Thymus (tissue), 11 donors: ENCODE results near the gene CACNG4. TPM values are rescaled to one million over a fixed set of nuclear protein-coding genes. Genes with fewer than 3 reads are reported as not detected.

Experiments
- DNase-seq, 9 donors: peaks; one replicate each; pipeline ENCODE4 v3.0.0-alpha.2; 2013; ENCODE audit warnings: low spot score in 9 of 9, low read depth in 6 of 9, missing footprints in 1 of 9
- H3K27ac ChIP-seq, 2 donors: one replicate each; pipeline ENCODE4 v1.5.1; 2013; ENCODE audit warnings: control low read depth in 1 of 2, low read depth in 1 of 2, low read length in 1 of 2, mild to moderate bottlenecking in 1 of 2, moderate library complexity in 1 of 2
- H3K27me3 ChIP-seq, 2 donors: one replicate each; pipeline ENCODE4 v1.5.1; 2013; ENCODE audit warnings: low read length in 1 of 2; ENCODE audit not compliant: control insufficient read depth in 2 of 2, insufficient read depth in 1 of 2
- H3K36me3 ChIP-seq, 2 donors: one replicate each; pipeline ENCODE4 v1.5.1; 2013; ENCODE audit warnings: low read length in 1 of 2, mild to moderate bottlenecking in 1 of 2, moderate library complexity in 1 of 2; ENCODE audit not compliant: control insufficient read depth in 2 of 2, insufficient read depth in 2 of 2
- H3K4me1 ChIP-seq, 2 donors: one replicate each; pipeline ENCODE4 v1.5.1; 2013; ENCODE audit warnings: low read length in 2 of 2; ENCODE audit not compliant: control insufficient read depth in 2 of 2, insufficient read depth in 2 of 2
- H3K4me3 ChIP-seq, 2 donors: one replicate each; pipeline ENCODE4 v1.5.1; 2013; ENCODE audit warnings: low read length in 2 of 2, control low read depth in 1 of 2, mild to moderate bottlenecking in 1 of 2
- H3K9me3 ChIP-seq, 2 donors: one replicate each; pipeline ENCODE4 v1.5.1; 2013; ENCODE audit warnings: low read length in 1 of 2, mild to moderate bottlenecking in 1 of 2; ENCODE audit not compliant: control insufficient read depth in 2 of 2, insufficient read depth in 1 of 2
- WGBS: extraction: QIAGEN DNeasy Blood & Tissue Kit; methylation state at CpG from one replicate; pipeline ENCODE4 v1.1.7; 2013; 5-methylcytosine and 5-hydroxymethylcytosine counted together
- polyA plus RNA-seq: library from polyadenylated mRNA; stranded (reverse); fragments of 200-250 nt; gene quantifications from one replicate; pipeline ENCODE4 v1.2.3, GENCODE V29; 2013
- total RNA-seq: library from RNA; stranded (reverse); fragments of 120-200 nt; gene quantifications from one replicate; pipeline ENCODE4 v1.2.4, GENCODE V29; 2013
- donor health status: healthy.

CACNG4 gene
- total and polyA plus RNA-seq, 2 donors = 0.07 to 0.09 TPM

DNA sequence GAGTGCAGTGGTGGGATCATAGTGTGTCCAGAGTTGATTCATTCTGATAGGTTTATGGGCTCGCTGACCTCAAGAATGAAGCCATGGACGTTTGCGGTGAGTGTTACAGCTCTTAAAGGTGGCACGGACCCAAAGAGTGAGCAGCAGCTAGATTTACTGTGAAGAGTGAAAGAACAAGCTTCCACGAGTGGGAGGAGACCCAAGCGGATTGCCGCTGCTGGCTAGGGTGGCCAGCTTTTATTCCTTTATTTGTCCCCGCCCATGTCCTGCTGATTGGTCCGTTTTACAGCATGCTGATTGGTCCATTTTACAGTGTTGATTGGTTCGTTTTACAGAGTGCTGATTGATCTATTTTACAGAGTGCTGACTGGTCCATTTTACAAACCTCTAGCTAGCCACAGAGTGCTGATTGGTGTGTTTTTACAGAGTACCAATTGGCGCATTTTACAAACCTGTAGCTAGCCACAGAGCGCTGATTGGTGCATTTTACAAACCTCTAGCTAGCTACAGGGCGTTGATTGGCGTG, 17.5 kb downstream of the CACNG4 start:
- Histone ChIP-seq H3K4me3 (no peak overlapping the region), H3K36me3 (no peaks in the 10 kb centered on the region), H3K27ac (no peak overlapping the region), H3K9me3 (no peaks in the 10 kb centered on the region), H3K4me1 (no peaks in the 10 kb centered on the region), H3K27me3 (peaks cover 0 to 35% of the 10 kb centered on the region in 2 donors)
- 94% methylated on average over 14 of the region's 14 CpGs for WGBS
- no peak for DNase-seq

DNA sequence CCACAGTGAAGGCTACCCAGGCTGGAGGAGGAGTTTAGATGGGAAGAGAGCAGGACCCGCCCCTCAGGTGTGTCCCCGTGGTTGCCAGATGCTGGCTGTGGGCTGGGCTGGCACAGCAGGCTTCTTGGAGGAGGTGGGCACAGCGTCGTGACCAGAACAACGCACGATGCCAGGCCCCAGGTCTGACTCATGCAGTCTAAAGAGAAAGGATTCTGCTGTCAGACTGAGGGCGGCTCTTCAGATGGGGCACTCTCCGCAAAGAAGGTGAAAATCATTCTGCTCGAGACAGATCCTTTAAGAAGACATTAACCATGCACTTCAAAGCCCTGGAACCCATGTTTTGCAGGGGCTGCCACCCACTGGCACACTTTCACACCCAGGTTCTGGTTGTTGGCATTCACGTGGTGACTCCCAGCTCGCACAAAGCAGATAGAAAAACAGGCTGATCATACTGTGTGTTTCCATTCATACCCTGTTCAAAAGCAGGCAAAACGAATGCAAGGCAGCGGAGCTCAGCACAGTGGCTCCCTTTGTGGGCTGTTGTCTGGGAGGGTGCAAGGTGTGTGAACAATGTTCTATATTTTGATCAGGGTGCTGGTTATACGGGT, 19.0 kb downstream of the CACNG4 start:
- H3K9me3 ChIP-seq = no peaks in the 10 kb centered on the region
- 71% methylated on average over 14 of the region's 14 CpGs for WGBS
- DNase-seq = no peak
- peaks cover 0 to 35% of the 10 kb centered on the region in 2 donors for H3K27me3 ChIP-seq
- H3K36me3 ChIP-seq = no peaks in the 10 kb centered on the region
- H3K4me3 ChIP-seq = no peak overlapping the region
- no peaks in the 10 kb centered on the region for H3K4me1 ChIP-seq
- H3K27ac ChIP-seq = no peak overlapping the region

DNA sequence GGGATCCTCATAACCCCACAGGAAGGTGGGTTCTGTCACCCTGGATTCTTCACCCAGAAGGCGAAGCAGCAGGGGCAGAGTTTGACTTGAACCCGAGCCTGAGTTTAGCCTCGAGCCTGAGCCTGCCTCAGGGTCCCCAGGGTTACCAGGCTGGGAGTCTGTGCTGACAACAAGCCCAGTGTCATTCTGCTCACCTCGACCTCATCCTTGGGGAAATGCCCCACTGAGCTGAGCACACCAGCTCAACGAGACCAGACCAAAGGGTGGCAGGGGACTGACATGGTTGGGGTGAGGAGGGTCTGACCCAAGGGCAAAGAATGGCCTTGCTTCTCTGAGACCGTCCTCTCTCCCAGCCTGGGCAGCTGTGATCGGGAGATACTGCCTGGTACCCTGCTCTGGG, 20.2 kb downstream of the CACNG4 start:
- Histone ChIP-seq H3K27ac (no peak overlapping the region), H3K4me1 (no peaks in the 10 kb centered on the region), H3K36me3 (no peaks in the 10 kb centered on the region), H3K27me3 (peaks cover 0 to 37% of the 10 kb centered on the region in 2 donors), H3K9me3 (no peaks in the 10 kb centered on the region), H3K4me3 (no peak overlapping the region)
- no peak for DNase-seq
- 91% methylated on average over 7 of the region's 7 CpGs for WGBS

DNA sequence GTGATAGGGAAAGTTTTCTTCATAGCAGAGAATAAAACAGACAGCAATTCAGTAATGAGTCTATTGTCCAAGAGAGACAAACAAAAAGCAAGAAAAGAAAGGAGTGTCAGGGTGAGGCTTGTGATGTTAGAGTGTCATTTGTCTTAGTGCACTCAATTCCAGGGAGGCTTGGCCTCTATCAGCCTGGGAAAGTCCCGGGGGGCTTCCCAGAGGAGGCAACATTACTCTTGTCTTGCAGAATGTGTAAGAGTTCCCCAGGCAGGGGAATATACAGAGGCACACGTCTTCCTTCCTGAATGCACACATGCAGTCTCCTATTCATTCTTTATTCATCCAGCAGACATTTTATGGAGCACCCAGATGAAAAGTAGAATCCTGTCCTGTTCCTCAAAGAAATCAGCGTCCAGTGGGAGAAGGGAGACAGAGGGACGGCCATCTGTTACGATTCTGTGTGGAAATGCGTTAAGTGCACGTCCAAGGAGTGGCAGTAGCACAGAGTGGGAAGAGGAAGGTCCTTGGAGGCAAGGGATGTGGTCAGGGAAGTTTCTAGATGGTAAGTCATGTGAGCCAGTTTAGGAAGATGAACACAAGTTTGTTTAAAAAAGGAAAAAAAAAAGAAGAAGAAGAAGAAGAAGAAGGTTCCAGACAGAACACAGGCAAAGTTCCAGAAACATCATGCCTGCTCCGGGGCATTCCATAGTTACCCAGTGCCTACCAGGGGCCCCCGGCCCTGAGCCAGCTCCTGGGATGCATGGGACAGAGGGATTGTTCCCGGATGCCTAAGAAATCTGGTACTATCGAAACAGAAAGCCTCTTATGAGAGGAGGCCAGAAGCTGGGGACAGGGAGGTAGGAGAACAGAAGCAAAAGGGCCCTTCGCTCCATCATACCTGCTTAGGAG, 21.1 kb downstream of the CACNG4 start:
- WGBS = 74% methylated on average over 12 of the region's 12 CpGs
- H3K27me3 ChIP-seq = peaks cover 0 to 40% of the 10 kb centered on the region in 2 donors
- no peak overlapping the region for H3K4me3 ChIP-seq
- H3K9me3 ChIP-seq = no peaks in the 10 kb centered on the region
- H3K27ac ChIP-seq = no peak overlapping the region
- DNase-seq = no peak
- no peaks in the 10 kb centered on the region for H3K4me1 ChIP-seq
- no peaks in the 10 kb centered on the region for H3K36me3 ChIP-seq

DNA sequence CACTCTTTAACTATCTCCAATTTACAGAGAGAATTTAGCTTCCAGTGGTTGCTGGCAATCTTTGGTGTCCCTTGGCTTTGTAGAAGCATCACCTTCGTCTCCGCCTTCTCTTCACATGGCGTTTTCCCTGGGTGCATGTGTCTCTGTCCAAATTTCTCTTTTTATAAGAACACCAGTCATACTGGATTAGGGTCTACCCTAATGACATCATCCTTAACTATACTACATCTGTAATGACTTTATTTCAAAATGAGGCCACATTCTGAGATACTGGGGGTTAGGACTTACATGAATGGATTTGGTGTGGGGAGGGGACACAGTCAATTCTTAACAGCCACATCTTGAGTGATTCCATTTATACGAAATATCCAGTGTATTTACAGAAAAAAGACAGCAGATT, 22.2 kb downstream of the CACNG4 start:
- H3K4me1 ChIP-seq = no peaks in the 10 kb centered on the region
- H3K4me3 ChIP-seq = no peak overlapping the region
- H3K36me3 ChIP-seq = no peaks in the 10 kb centered on the region
- no peaks in the 10 kb centered on the region for H3K9me3 ChIP-seq
- H3K27ac ChIP-seq = no peak overlapping the region
- whole genome bisulfite sequencing = 93% methylated on average over 4 of the region's 4 CpGs
- DNase-seq = no peak
- peaks cover 0 to 40% of the 10 kb centered on the region in 2 donors for H3K27me3 ChIP-seq

DNA sequence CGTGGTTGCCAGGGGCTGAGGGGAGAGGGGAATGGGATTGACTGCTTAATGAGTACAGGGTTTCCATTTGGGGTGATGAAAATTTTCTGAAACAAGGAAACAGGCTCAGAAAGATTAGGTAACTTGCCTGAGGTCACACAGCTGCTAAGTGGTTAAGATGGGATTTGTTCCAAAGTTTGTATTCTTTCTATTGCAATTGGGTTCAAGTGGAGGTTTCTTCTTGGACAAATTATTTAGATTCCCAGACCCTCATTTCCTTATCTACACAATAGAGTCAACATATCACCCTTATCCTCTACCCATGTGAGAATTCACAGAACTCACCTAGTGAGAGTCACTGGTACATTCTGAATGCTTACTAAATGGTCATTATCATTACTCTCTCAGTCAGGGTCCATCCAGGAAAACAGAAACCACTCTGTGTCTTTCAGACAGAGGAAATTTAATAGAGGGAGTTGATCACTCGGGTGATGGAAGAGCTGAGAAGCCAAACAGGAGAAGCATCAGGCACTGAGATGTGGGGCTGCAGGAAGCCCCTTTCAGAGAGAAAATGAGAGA, 22.6 kb downstream of the CACNG4 start:
- Histone ChIP-seq H3K4me3 (no peak overlapping the region), H3K27ac (no peak overlapping the region), H3K9me3 (no peaks in the 10 kb centered on the region), H3K27me3 (peaks cover 0 to 40% of the 10 kb centered on the region in 2 donors), H3K4me1 (no peaks in the 10 kb centered on the region), H3K36me3 (no peaks in the 10 kb centered on the region)
- WGBS = 85% methylated on average over 2 of the region's 2 CpGs
- no peak for DNase-seq

DNA sequence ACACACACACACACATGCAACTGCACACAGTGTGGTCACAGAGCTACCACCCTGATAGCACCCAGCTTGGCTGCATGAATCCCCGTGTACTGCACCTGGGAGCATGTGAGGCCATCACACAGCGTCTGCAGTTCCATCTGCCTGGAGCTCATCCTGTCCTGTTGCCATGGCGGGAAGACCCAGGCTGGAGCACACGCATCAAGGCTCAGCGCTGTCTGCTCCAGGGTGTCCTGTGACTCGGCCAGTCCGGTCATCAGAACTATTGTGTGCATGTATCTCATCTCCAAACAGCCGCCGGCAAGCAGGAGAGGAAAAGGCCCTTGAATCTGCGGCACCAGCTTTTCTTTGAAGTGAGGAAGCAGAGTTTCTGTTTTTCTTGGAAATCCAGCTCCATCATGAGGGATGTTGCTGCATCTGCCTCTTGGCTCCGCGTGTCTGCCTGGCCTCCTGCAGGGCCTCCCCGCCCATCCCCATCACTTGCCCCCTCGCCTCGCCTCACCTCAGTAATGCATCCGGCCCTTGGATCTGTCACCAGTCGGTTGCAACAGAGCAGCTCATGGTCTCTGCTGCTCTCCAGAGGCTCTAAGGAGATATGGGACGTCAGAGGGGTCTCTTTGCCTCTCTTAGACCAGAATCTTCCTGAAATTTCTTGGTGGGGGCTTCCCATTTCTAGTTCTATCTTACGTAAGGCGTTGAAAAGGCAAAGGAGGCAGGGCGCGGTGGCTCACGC, 23.7 kb downstream of the CACNG4 start:
- no peak for DNase-seq
- Histone ChIP-seq H3K4me3 (no peak overlapping the region), H3K4me1 (no peaks in the 10 kb centered on the region), H3K27me3 (peaks cover 0 to 35% of the 10 kb centered on the region in 2 donors), H3K27ac (no peak overlapping the region), H3K9me3 (no peaks in the 10 kb centered on the region), H3K36me3 (no peaks in the 10 kb centered on the region)
- WGBS = 66% methylated on average over 23 of the region's 23 CpGs

DNA sequence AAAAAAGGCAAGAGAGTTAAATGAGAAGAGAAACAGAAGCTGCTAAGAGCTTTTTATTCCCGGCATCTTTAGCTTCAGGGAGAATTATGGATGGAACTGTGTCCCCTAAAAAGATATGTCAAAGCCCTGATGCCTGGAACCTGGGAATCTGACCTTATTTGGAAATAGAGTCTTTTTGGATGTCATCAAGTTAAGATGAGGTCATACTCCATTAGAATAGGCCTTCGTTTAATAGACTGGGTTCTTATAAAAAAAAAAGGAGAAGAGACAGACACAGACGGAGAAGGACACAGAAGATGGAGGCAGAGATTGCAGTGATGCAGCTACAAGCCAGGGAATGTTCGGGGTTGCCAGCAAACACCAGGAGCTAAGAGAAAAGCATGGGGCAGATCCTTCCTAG, 24.6 kb downstream of the CACNG4 start:
- no peaks in the 10 kb centered on the region for H3K36me3 ChIP-seq
- no peaks in the 10 kb centered on the region for H3K9me3 ChIP-seq
- H3K27me3 ChIP-seq = peaks cover 0 to 32% of the 10 kb centered on the region in 2 donors
- no peak for DNase-seq
- 88% methylated on average over 4 of the region's 4 CpGs for WGBS
- no peak overlapping the region for H3K4me3 ChIP-seq
- H3K27ac ChIP-seq = no peak overlapping the region
- no peaks in the 10 kb centered on the region for H3K4me1 ChIP-seq
